ENCODE results near the gene NCKAP5. TPM values are rescaled to one million over a fixed set of nuclear protein-coding genes. Genes with fewer than 3 reads are reported as not detected.

NCKAP5 gene
- total and polyA plus RNA-seq, 4 donors: 2.3 to 20.2 (median 8.1) TPM

DNA sequence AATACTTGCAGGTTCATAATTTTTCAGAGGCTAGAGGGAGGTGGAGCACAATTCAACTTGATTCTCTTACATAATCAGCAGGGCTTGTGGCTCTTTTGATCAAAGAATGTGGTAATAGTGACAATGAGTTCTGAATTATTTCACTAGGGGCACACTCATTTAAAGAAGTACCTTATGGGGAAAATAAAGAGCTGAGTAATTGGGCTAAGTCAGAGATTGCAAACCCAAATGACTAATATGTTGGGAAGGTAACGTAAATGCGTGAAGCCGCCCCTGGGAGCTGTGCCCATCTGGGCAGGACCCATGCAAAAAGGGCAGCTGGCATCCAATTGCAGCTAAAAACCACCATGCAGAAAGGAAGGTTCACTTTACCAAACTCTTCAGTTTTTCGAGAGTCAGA, 35.3 kb downstream of the NCKAP5 start:
- ATAC-seq (ENCODE audit: insufficient read depth, low FRiP score) (no peak), DNase-seq (no peak)
- no peaks in the 10 kb centered on the region for H3K27me3 ChIP-seq (ENCODE audit: control insufficient read depth in 3 of 3, insufficient read depth in 3 of 3, low read length in 2 of 3)
- no peak overlapping the region for H3K4me3 ChIP-seq
- no peaks in the 10 kb centered on the region for H3K36me3 ChIP-seq (ENCODE audit: control insufficient read depth in 4 of 4, insufficient read depth in 4 of 4, low read length in 4 of 4)
- H3K9me3 ChIP-seq (ENCODE audit: control insufficient read depth in 4 of 4, insufficient read depth in 3 of 4, low read length in 3 of 4): no peaks in the 10 kb centered on the region
- H3K27ac ChIP-seq (ENCODE audit: low read depth in 1 of 2, low read length in 1 of 2): no peak overlapping the region
- H3K4me1 ChIP-seq (ENCODE audit: control insufficient read depth in 5 of 5, insufficient read depth in 5 of 5, low read length in 5 of 5): no peaks in the 10 kb centered on the region
- TF ChIP-seq, protein P1, sequence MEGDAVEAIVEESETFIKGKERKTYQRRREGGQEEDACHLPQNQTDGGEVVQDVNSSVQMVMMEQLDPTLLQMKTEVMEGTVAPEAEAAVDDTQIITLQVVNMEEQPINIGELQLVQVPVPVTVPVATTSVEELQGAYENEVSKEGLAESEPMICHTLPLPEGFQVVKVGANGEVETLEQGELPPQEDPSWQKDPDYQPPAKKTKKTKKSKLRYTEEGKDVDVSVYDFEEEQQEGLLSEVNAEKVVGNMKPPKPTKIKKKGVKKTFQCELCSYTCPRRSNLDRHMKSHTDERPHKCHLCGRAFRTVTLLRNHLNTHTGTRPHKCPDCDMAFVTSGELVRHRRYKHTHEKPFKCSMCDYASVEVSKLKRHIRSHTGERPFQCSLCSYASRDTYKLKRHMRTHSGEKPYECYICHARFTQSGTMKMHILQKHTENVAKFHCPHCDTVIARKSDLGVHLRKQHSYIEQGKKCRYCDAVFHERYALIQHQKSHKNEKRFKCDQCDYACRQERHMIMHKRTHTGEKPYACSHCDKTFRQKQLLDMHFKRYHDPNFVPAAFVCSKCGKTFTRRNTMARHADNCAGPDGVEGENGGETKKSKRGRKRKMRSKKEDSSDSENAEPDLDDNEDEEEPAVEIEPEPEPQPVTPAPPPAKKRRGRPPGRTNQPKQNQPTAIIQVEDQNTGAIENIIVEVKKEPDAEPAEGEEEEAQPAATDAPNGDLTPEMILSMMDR (IDR thresholded peaks at IDR 0.05; ENCODE audit: control extremely low read depth, extremely low read depth): no peak
- 93% methylated on average over 4 of the region's 4 CpGs for WGBS, 2 donors
- no peak overlapping the region for H3K9ac ChIP-seq (ENCODE audit: insufficient read depth in 1 of 2, low read length in 2 of 2)

- ATAC-seq (ENCODE audit: insufficient read depth, low FRiP score): no peak
- no peak for DNase-seq
- Histone ChIP-seq H3K27ac (ENCODE audit: low read depth in 1 of 2, low read length in 1 of 2) (no peak overlapping the region), H3K4me1 (ENCODE audit: control insufficient read depth in 5 of 5, insufficient read depth in 5 of 5, low read length in 5 of 5) (peaks cover 0 to 12% (median 0%) of the 10 kb centered on the region in 5 donors), H3K27me3 (ENCODE audit: control insufficient read depth in 3 of 3, insufficient read depth in 3 of 3, low read length in 2 of 3) (no peaks in the 10 kb centered on the region), H3K9ac (ENCODE audit: insufficient read depth in 1 of 2, low read length in 2 of 2) (no peak overlapping the region), H3K36me3 (ENCODE audit: control insufficient read depth in 4 of 4, insufficient read depth in 4 of 4, low read length in 4 of 4) (no peaks in the 10 kb centered on the region), H3K4me3 (no peak overlapping the region), H3K9me3 (ENCODE audit: control insufficient read depth in 4 of 4, insufficient read depth in 3 of 4, low read length in 3 of 4) (no peaks in the 10 kb centered on the region)
- WGBS, 2 donors: 59 to 79% methylated on average over 2 of the region's 2 CpGs
- TF ChIP-seq, protein P1 (IDR thresholded peaks at IDR 0.05; ENCODE audit: control extremely low read depth, extremely low read depth): no peak
Observed at GRCh38 chr2:133531382-133531781, 36.9 kb downstream of the NCKAP5 start.

GRCh38 chr2:133530645-133531044, 37.6 kb downstream of the NCKAP5 start:
- no peaks in the 10 kb centered on the region for H3K36me3 ChIP-seq (ENCODE audit: control insufficient read depth in 4 of 4, insufficient read depth in 4 of 4, low read length in 4 of 4)
- no peak for ATAC-seq (ENCODE audit: insufficient read depth, low FRiP score)
- DNase-seq: no peak
- no peaks in the 10 kb centered on the region for H3K27me3 ChIP-seq (ENCODE audit: control insufficient read depth in 3 of 3, insufficient read depth in 3 of 3, low read length in 2 of 3)
- H3K4me1 ChIP-seq (ENCODE audit: control insufficient read depth in 5 of 5, insufficient read depth in 5 of 5, low read length in 5 of 5): peaks cover 0 to 14% (median 0%) of the 10 kb centered on the region in 5 donors
- H3K9me3 ChIP-seq (ENCODE audit: control insufficient read depth in 4 of 4, insufficient read depth in 3 of 4, low read length in 3 of 4): no peaks in the 10 kb centered on the region
- H3K9ac ChIP-seq (ENCODE audit: insufficient read depth in 1 of 2, low read length in 2 of 2): no peak overlapping the region
- H3K4me3 ChIP-seq: no peak overlapping the region
- TF ChIP-seq, protein P1 (IDR thresholded peaks at IDR 0.05; ENCODE audit: control extremely low read depth, extremely low read depth): no peak
- H3K27ac ChIP-seq (ENCODE audit: low read depth in 1 of 2, low read length in 1 of 2): no peak overlapping the region

All from lung (tissue), 12 donors.